Panc1 (cell line): Measurements from ENCODE around the gene CMIP. TPM values are rescaled to one million over a fixed set of nuclear protein-coding genes. Genes with fewer than 3 reads are reported as not detected.
"Not testable (repeated sequence)": the region's sequence is repeated elsewhere in the genome, so short reads cannot be mapped to it uniquely, and the experiment has no call there.

Experiments
- ATAC-seq: fragments of 200-7000 bp; cut with Tn5 transposase; 2 replicates; pipeline ENCODE4 v1.9.1; 2020; ENCODE audit warnings: mild to moderate bottlenecking, moderate library complexity
- BruUV-seq: library from RNA; stranded (reverse); fragments of 400-500 nt; replicated peaks from 2 replicates; lab custom pipeline; 2021; lab: Mats Ljungman, UMichigan
- CTCF ChIA-PET: fragments of 300-600 bp; sonication (Branson Sonifier 250); formaldehyde crosslinking; loops from one replicate; lab custom pipeline; 2022; ENCODE audit warnings: antibody characterized with exemption; lab: Charles Lee
- POLR2A ChIA-PET: fragments of 300-600 bp; sonication (Branson Sonifier 250); formaldehyde crosslinking; loops from one replicate; lab custom pipeline; 2022; ENCODE audit warnings: antibody characterized with exemption; lab: Charles Lee
- DNase-seq: peaks from one replicate; pipeline ENCODE4 v3.0.0-alpha.2; 2010; ENCODE audit warnings: low read depth, low spot score
- H3K27ac ChIP-seq: 2 replicates; pipeline ENCODE4 v1.5.1; 2011; ENCODE audit warnings: mild to moderate bottlenecking, low read length, inconsistent platforms
- H3K27me3 ChIP-seq: fragments of 200-500 bp; sonication (Bioruptor generic); 2 replicates; pipeline ENCODE4 v1.6.0; 2014; ENCODE audit warnings: low read length, inconsistent platforms; ENCODE audit not compliant: control insufficient read depth, insufficient read depth
- H3K36me3 ChIP-seq: fragments of 200-500 bp; sonication (Bioruptor generic); 2 replicates; pipeline ENCODE4 v1.5.1; 2014; ENCODE audit warnings: inconsistent platforms, mild to moderate bottlenecking, low read length, moderate library complexity; ENCODE audit not compliant: control insufficient read depth, insufficient read depth
- H3K4me1 ChIP-seq: 2 replicates; pipeline ENCODE4 v1.5.1; 2011; ENCODE audit warnings: inconsistent platforms, mild to moderate bottlenecking, low read length, moderate library complexity; ENCODE audit not compliant: control insufficient read depth, insufficient read depth
- H3K4me3 ChIP-seq, 2 experiments: 2 replicates each; pipeline ENCODE4 v1.5.1; 2011 to 2012; ENCODE audit warnings: low read depth in 2 of 2, low read length in 2 of 2, mild to moderate bottlenecking in 2 of 2, inconsistent platforms in 1 of 2, moderate library complexity in 1 of 2
- H3K9me3 ChIP-seq: fragments of 200-500 bp; sonication (Bioruptor generic); 2 replicates; pipeline ENCODE4 v1.5.1; 2014; ENCODE audit warnings: low read depth, mild to moderate bottlenecking, inconsistent platforms, low read length, moderate library complexity; ENCODE audit not compliant: control insufficient read depth, insufficient read depth
- CTCF ChIP-seq: fragments of 450-650 bp; IDR thresholded peaks from 2 replicates; pipeline ENCODE4 v1.5.1; 2017; ENCODE audit warnings: mild to moderate bottlenecking
- POLR2AphosphoS5 ChIP-seq: IDR thresholded peaks from 2 replicates; pipeline ENCODE4 v1.6.1; 2012; ENCODE audit warnings: mild to moderate bottlenecking, low read depth, low read length, moderate library complexity
- REST ChIP-seq, 2 experiments: IDR thresholded peaks; 2 replicates each; pipeline ENCODE4 v1.6.1; 2011 to 2012; ENCODE audit warnings: low read depth in 2 of 2, control low read depth in 1 of 2, low read length in 1 of 2, mild to moderate bottlenecking in 1 of 2, moderate library complexity in 1 of 2; ENCODE audit not compliant: insufficient read depth in 1 of 2
- SIN3A ChIP-seq: IDR thresholded peaks from 2 replicates; pipeline ENCODE4 v1.6.1; 2012; ENCODE audit warnings: low read depth, mild to moderate bottlenecking, low read length, moderate library complexity, borderline replicate concordance; ENCODE audit not compliant: insufficient read depth
- TCF7L2 ChIP-seq: IDR thresholded peaks from 2 replicates; pipeline ENCODE4 v1.6.1; 2011; ENCODE audit warnings: mild to moderate bottlenecking, low read depth, low read length, inconsistent platforms
- in situ Hi-C: cut with HindIII; loops from 2 replicates; pipeline ENCODE4 v1.10.0; 2016; ENCODE audit warnings: low sequenced_read_pairs, low pct_unique_long_range_greater_than_20kb
- intact Hi-C: fragments of 100-400 bp; cut with micrococcal nuclease; formaldehyde crosslinking; loops from one replicate; pipeline ENCODE4 v1.10.0; 2022; ENCODE audit not compliant: unreplicated experiment
- total RNA-seq: library from RNA; stranded (reverse); gene quantifications from one replicate; pipeline ENCODE4 v1.2.1, GENCODE V29; 2021; ENCODE audit not compliant: unreplicated experiment

CMIP gene
- total RNA-seq, 1 experiment from 2014 or later: 49.7 TPM

DNA sequence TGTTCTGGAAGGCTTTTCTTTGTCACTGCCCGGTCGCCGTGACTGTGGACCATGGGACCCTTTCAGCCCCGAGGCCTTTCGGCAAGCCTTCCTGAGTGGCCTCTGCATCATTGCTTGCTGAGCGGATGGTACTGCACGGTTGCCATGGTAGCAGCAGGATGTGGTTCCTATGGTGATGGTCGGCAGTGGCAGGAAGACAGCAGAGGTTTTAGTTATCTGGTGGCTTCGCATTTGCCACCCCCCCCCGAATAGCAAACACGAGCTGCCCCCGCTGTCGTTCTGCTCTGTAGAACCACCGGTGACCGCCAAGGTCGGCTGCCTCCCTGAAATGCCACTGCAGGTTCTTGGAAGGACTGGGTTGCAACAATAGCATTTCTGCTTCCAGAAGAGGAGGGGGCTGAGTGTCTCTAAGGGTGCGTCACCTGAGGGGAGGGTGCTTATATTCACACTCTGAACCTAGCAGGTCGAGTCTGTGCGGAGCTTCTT is 76.6 kb downstream of the CMIP start:
- Histone ChIP-seq H3K27me3 (no peaks in the 10 kb centered on the region), H3K36me3 (no peaks in the 10 kb centered on the region), H3K4me3 (no peak overlapping the region), H3K27ac (no peak overlapping the region), H3K9me3 (no peaks in the 10 kb centered on the region), H3K4me1 (peaks cover 28% of the 10 kb centered on the region)
- intact Hi-C loops (no loop called here), in situ Hi-C loops (no loop called here)
- TF ChIP-seq TCF7L2: no peak
- TF ChIP-seq CTCF: no peak
- no peak for TF ChIP-seq POLR2AphosphoS5
- TF ChIP-seq REST (IDR thresholded peaks at IDR 0.05; ENCODE audit: insufficient read depth in 1 of 2, low read depth in 2 of 2, low read length in 1 of 2): no peak
- TF ChIP-seq SIN3A: no peak
- CTCF ChIA-PET: no interaction called here
- DNase-seq (no peak), ATAC-seq (no peak)
- POLR2A ChIA-PET: no interaction called here
- BruUV-seq: no TSS peak

DNA sequence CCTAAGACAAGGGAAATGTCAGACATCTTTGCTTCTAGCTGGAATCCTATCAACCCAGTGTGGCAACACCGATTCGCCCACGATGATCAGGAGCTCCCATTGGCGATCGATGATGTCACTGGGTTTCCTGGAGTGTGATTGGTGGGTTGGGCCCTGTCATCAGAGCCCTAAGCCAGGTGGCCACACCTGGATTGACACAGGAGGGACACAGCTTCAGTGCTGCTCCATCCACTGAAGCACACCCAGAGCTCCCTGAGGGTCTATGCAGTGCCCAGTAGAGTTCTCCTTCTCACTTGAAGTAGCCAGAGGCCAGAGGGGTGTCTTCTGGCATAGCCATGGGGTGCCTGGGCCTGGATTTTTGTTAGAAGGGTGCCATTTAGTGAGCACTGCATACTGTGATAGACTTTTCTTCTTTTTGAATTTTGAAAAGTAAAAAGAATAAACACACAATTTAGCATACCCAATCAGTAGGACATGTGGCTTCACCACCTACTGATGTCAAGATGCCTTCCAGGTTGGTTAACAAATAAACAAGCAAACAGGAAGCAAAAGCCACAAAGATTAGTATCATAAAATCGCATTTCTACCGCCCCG is 77.6 kb downstream of the CMIP start:
- H3K4me3 ChIP-seq: no peak overlapping the region
- POLR2A ChIA-PET: no interaction called here
- CTCF ChIA-PET: no interaction called here
- H3K9me3 ChIP-seq: no peaks in the 10 kb centered on the region
- H3K27ac ChIP-seq: 0 out of 2 replicates have a peak overlapping the region, but pooled peaks have one; percentile 23
- no peak for TF ChIP-seq SIN3A
- TF ChIP-seq REST (IDR thresholded peaks at IDR 0.05; ENCODE audit: insufficient read depth in 1 of 2, low read depth in 2 of 2, low read length in 1 of 2): no peak
- TF ChIP-seq CTCF: no peak
- no peak for TF ChIP-seq TCF7L2
- no peak for TF ChIP-seq POLR2AphosphoS5
- ATAC-seq: 0 out of 2 replicates have a peak, but pooled peaks have one; percentile 21
- BruUV-seq: no TSS peak
- no peaks in the 10 kb centered on the region for H3K27me3 ChIP-seq
- H3K4me1 ChIP-seq: peaks cover 35% of the 10 kb centered on the region
- no peak for DNase-seq
- H3K36me3 ChIP-seq: no peaks in the 10 kb centered on the region
- intact Hi-C loops: no loop called here
- in situ Hi-C loops: no loop called here

DNA sequence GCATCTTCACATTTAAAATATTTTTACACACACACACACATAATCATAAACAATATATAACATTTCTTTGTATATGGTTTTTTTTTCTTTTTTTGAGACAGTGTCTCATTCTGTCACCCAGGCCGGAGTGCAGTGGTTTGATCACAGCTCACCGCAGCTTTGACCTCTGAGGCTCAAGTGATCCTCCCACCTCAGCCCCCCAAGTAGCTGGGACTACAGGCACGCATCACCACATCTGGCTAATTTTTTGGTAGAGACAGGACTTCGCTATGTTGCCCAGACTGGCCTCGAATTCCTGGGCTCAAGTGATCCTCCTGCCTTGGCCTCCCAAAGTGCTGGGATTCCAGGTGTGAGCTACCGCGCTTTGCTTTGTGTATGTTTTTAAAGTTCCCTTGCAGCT is 78.2 kb downstream of the CMIP start:
- H3K9me3 ChIP-seq, ATAC-seq, H3K4me3 ChIP-seq, DNase-seq, CTCF ChIA-PET, H3K36me3 ChIP-seq, POLR2A ChIA-PET, intact Hi-C loops, in situ Hi-C loops, H3K27me3 ChIP-seq, BruUV-seq: not testable (repeated sequence)
- H3K27ac ChIP-seq: 0 out of 2 replicates have a peak overlapping the region, but pooled peaks have one; percentile 59
- H3K4me1 ChIP-seq: peaks cover 35% of the 10 kb centered on the region
